ENCODE data around the gene ELF5. TPM values are rescaled to one million over a fixed set of nuclear protein-coding genes. Genes with fewer than 3 reads are reported as not detected.

ELF5 gene
- total and polyA plus RNA-seq, 2 of the 8 experiments (the other 6 are each of a cell fraction or from before 2014, with no cell fraction given), result not detected

DNA sequence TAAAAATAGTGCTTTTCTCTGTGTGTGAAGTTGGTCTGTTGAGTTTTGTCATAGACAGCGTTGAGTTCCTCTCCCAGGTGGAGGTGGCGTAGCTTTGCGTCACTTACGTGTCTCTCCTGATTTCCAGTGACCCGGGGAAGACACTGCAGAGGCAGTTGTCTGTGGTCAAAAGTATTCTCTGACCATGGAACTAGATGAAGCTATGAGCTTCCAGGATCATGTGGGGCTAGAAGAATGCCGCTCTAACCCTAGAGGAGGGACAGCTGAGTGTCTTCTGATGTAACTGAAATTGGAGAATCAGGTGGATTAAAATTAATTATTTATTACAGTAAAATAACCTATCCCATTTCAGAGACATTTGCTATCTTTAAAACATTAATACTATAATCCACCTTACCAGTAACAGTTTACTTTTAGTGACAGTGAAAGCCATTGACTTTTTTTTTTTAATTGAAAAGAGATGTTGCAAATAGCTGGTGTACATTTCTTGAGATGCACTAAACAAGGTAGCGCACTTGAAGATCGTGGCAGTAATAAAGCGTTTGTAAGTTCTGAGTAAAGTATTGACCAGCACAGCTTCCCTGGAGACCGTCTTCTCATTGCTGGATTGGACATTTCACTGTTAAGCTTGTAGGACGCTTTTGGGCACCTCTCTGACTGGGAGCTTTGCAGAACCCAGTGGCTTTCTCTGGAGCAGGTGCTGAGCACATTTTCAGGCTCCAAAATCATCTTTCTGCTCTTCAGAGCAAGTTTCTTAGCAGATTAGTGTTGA, 65.2 kb downstream of the ELF5 start (continued):
- TF ChIP-seq, protein P1, sequence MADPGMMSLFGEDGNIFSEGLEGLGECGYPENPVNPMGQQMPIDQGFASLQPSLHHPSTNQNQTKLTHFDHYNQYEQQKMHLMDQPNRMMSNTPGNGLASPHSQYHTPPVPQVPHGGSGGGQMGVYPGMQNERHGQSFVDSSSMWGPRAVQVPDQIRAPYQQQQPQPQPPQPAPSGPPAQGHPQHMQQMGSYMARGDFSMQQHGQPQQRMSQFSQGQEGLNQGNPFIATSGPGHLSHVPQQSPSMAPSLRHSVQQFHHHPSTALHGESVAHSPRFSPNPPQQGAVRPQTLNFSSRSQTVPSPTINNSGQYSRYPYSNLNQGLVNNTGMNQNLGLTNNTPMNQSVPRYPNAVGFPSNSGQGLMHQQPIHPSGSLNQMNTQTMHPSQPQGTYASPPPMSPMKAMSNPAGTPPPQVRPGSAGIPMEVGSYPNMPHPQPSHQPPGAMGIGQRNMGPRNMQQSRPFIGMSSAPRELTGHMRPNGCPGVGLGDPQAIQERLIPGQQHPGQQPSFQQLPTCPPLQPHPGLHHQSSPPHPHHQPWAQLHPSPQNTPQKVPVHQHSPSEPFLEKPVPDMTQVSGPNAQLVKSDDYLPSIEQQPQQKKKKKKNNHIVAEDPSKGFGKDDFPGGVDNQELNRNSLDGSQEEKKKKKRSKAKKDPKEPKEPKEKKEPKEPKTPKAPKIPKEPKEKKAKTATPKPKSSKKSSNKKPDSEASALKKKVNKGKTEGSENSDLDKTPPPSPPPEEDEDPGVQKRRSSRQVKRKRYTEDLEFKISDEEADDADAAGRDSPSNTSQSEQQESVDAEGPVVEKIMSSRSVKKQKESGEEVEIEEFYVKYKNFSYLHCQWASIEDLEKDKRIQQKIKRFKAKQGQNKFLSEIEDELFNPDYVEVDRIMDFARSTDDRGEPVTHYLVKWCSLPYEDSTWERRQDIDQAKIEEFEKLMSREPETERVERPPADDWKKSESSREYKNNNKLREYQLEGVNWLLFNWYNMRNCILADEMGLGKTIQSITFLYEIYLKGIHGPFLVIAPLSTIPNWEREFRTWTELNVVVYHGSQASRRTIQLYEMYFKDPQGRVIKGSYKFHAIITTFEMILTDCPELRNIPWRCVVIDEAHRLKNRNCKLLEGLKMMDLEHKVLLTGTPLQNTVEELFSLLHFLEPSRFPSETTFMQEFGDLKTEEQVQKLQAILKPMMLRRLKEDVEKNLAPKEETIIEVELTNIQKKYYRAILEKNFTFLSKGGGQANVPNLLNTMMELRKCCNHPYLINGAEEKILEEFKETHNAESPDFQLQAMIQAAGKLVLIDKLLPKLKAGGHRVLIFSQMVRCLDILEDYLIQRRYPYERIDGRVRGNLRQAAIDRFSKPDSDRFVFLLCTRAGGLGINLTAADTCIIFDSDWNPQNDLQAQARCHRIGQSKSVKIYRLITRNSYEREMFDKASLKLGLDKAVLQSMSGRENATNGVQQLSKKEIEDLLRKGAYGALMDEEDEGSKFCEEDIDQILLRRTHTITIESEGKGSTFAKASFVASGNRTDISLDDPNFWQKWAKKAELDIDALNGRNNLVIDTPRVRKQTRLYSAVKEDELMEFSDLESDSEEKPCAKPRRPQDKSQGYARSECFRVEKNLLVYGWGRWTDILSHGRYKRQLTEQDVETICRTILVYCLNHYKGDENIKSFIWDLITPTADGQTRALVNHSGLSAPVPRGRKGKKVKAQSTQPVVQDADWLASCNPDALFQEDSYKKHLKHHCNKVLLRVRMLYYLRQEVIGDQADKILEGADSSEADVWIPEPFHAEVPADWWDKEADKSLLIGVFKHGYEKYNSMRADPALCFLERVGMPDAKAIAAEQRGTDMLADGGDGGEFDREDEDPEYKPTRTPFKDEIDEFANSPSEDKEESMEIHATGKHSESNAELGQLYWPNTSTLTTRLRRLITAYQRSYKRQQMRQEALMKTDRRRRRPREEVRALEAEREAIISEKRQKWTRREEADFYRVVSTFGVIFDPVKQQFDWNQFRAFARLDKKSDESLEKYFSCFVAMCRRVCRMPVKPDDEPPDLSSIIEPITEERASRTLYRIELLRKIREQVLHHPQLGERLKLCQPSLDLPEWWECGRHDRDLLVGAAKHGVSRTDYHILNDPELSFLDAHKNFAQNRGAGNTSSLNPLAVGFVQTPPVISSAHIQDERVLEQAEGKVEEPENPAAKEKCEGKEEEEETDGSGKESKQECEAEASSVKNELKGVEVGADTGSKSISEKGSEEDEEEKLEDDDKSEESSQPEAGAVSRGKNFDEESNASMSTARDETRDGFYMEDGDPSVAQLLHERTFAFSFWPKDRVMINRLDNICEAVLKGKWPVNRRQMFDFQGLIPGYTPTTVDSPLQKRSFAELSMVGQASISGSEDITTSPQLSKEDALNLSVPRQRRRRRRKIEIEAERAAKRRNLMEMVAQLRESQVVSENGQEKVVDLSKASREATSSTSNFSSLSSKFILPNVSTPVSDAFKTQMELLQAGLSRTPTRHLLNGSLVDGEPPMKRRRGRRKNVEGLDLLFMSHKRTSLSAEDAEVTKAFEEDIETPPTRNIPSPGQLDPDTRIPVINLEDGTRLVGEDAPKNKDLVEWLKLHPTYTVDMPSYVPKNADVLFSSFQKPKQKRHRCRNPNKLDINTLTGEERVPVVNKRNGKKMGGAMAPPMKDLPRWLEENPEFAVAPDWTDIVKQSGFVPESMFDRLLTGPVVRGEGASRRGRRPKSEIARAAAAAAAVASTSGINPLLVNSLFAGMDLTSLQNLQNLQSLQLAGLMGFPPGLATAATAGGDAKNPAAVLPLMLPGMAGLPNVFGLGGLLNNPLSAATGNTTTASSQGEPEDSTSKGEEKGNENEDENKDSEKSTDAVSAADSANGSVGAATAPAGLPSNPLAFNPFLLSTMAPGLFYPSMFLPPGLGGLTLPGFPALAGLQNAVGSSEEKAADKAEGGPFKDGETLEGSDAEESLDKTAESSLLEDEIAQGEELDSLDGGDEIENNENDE (IDR thresholded peaks at IDR 0.05; ENCODE audit: insufficient replicate concordance, low read length), result no peak

Measured in H1 (cell line).